Activated CD4-positive, alpha-beta T cell treated with anti-CD3 and anti-CD28 coated beads, Interleukin-2, amount 10 ng/mL, durations not matched to agents 7 days and 5 days (primary cell): ENCODE results near the gene C1orf216. TPM values are rescaled to one million over a fixed set of nuclear protein-coding genes. Genes with fewer than 3 reads are reported as not detected.
A peak's percentile ranks its signal among the peaks of the same experiment; 100 is the strongest.

Source experiments
- CTCF ChIA-PET: fragments of 350-600 bp; sonication (Branson Sonifier 250); formaldehyde crosslinking; loops from one replicate; lab custom pipeline; 2021; ENCODE audit warnings: antibody characterized with exemption; lab: Charles Lee
- POLR2A ChIA-PET: fragments of 350-600 bp; sonication (Branson Sonifier 250); formaldehyde crosslinking; loops from one replicate; lab custom pipeline; 2021; ENCODE audit warnings: antibody characterized with exemption; lab: Charles Lee
- DNase-seq: peaks from one replicate; pipeline ENCODE4 v3.0.0-alpha.2; 2020
- H3K27ac Mint-ChIP-seq: one replicate; pipeline ENCODE4 v1.8.0; 2021; ENCODE audit warnings: mild to moderate bottlenecking, moderate library complexity, mixed read lengths
- H3K27me3 Mint-ChIP-seq: one replicate; pipeline ENCODE4 v1.8.0; 2021; ENCODE audit warnings: mixed read lengths
- H3K36me3 Mint-ChIP-seq: one replicate; pipeline ENCODE4 v1.8.0; 2021; ENCODE audit warnings: low read depth, mixed read lengths
- H3K4me1 Mint-ChIP-seq: one replicate; pipeline ENCODE4 v1.8.0; 2021; ENCODE audit warnings: mixed read lengths
- H3K4me3 Mint-ChIP-seq: one replicate; pipeline ENCODE4 v1.8.0; 2021; ENCODE audit warnings: mild to moderate bottlenecking, moderate library complexity, mixed read lengths
- H3K9me3 Mint-ChIP-seq: one replicate; pipeline ENCODE4 v1.8.0; 2021; ENCODE audit warnings: mixed read lengths
- total RNA-seq, 2 experiments: library from RNA; stranded (reverse); gene quantifications; one replicate each; pipeline ENCODE4 v1.2.3, GENCODE V29; 2021

C1orf216 gene
- total RNA-seq = 10 to 100 TPM; 13.2 to 14.2 TPM

GRCh38 chr1:35718492-35719336 lies at the start of gene C1orf216:
Gene C1orf216, minus strand, starts transcription at chr1:35718884. Its CDS starts 2,563 bp downstream, at chr1:35716321.
- no peaks in the 10 kb centered on the region for H3K9me3 Mint-ChIP-seq
- POLR2A ChIA-PET = no interaction called here
- H3K27me3 Mint-ChIP-seq = no peaks in the 10 kb centered on the region
- peak within 1 kb of the TSS; percentile 90 for H3K27ac Mint-ChIP-seq
- DNase-seq = peak; percentile 72
- peaks cover 30% of the 10 kb centered on the region for H3K4me1 Mint-ChIP-seq
- CTCF ChIA-PET = interaction anchor here (1.0 kb wide), 1 partner anchor 154 kb away, joined by 3 read pairs; no protein-coding TSS in a partner anchor
- H3K36me3 Mint-ChIP-seq = peaks cover 11% of the 10 kb centered on the region
- peak within 1 kb of the TSS; percentile 79 for H3K4me3 Mint-ChIP-seq

- Mint-ChIP-seq H3K27me3 (no peaks in the 10 kb centered on the region), H3K27ac (no peak overlapping the region), H3K4me1 (peaks cover 43% of the 10 kb centered on the region), H3K36me3 (peaks cover 41% of the 10 kb centered on the region), H3K4me3 (no peak overlapping the region), H3K9me3 (no peaks in the 10 kb centered on the region)
- ChIA-PET POLR2A (no interaction called here), CTCF (interaction anchor here (0.5 to 1.2 kb wide), 3 partner anchors 37 to 739 kb away, joined by 3 to 4 read pairs (median 3); no protein-coding TSS in a partner anchor)
- DNase-seq = no peak
These were observed 45.6 kb upstream of the C1orf216 start for GRCh38 chr1:35764283-35764682.

GRCh38 chr1:35763201-35763600 lies 44.5 kb upstream of the C1orf216 start:
- no peaks in the 10 kb centered on the region for H3K27me3 Mint-ChIP-seq
- no peak for DNase-seq
- H3K27ac Mint-ChIP-seq = no peak overlapping the region
- CTCF ChIA-PET = interaction anchor here (0.8 to 1.2 kb wide), 3 partner anchors 12 to 48 kb away, joined by 3 to 4 read pairs (median 3); no protein-coding TSS in a partner anchor
- no peaks in the 10 kb centered on the region for H3K9me3 Mint-ChIP-seq
- no peak overlapping the region for H3K4me3 Mint-ChIP-seq
- peaks cover 36% of the 10 kb centered on the region for H3K4me1 Mint-ChIP-seq
- POLR2A ChIA-PET = interaction anchor here (0.6 kb wide), 1 partner anchor 160 kb away, joined by 3 read pairs; no protein-coding TSS in a partner anchor
- peaks cover 42% of the 10 kb centered on the region for H3K36me3 Mint-ChIP-seq

- no peak for DNase-seq
- peaks cover 45% of the 10 kb centered on the region for H3K36me3 Mint-ChIP-seq
- H3K4me1 Mint-ChIP-seq = peaks cover 31% of the 10 kb centered on the region
- H3K9me3 Mint-ChIP-seq = no peaks in the 10 kb centered on the region
- no peak overlapping the region for H3K27ac Mint-ChIP-seq
- H3K4me3 Mint-ChIP-seq = no peak overlapping the region
- CTCF ChIA-PET = no interaction called here
- no peaks in the 10 kb centered on the region for H3K27me3 Mint-ChIP-seq
- POLR2A ChIA-PET = no interaction called here
These were observed 43.5 kb upstream of the C1orf216 start for GRCh38 chr1:35762141-35762540.

GRCh38 chr1:35756064-35756463 lies 37.4 kb upstream of the C1orf216 start:
- H3K4me3 Mint-ChIP-seq = no peak overlapping the region
- H3K27ac Mint-ChIP-seq = no peak overlapping the region

GRCh38 chr1:35753626-35754260 lies 35.1 kb upstream of the C1orf216 start:
- DNase-seq = no peak
- H3K9me3 Mint-ChIP-seq = no peaks in the 10 kb centered on the region
- H3K36me3 Mint-ChIP-seq = peaks cover 40% of the 10 kb centered on the region
- no peak overlapping the region for H3K4me3 Mint-ChIP-seq
- no peak overlapping the region for H3K27ac Mint-ChIP-seq
- CTCF ChIA-PET = interaction anchor here (1.2 kb wide), 1 partner anchor 16 kb away, joined by 4 read pairs; no protein-coding TSS in a partner anchor
- peaks cover 6% of the 10 kb centered on the region for H3K4me1 Mint-ChIP-seq
- POLR2A ChIA-PET = no interaction called here
- no peaks in the 10 kb centered on the region for H3K27me3 Mint-ChIP-seq

More at GRCh38 chr1:35756064-35756463, 37.4 kb upstream of the C1orf216 start:
- Mint-ChIP-seq H3K4me1 (peaks cover 11% of the 10 kb centered on the region), H3K27me3 (no peaks in the 10 kb centered on the region), H3K9me3 (no peaks in the 10 kb centered on the region), H3K36me3 (peaks cover 45% of the 10 kb centered on the region)
- no peak for DNase-seq
- POLR2A ChIA-PET = interaction anchor here (1.6 kb wide), 1 partner anchor 13 kb away, joined by 5 read pairs; the partner anchor contains the start of gene CLSPN
- CTCF ChIA-PET = interaction anchor here (1.0 to 3.4 kb wide), 3 partner anchors 13 to 305 kb away, joined by 3 to 13 read pairs (median 4); partner anchors contain the start of gene CLSPN

- no peak overlapping the region for H3K27ac Mint-ChIP-seq
- POLR2A ChIA-PET = no interaction called here
- no peaks in the 10 kb centered on the region for H3K4me1 Mint-ChIP-seq
- H3K27me3 Mint-ChIP-seq = no peaks in the 10 kb centered on the region
- CTCF ChIA-PET = interaction anchor here (0.5 to 2.7 kb wide), 7 partner anchors 10 to 576 kb away, joined by 3 to 6 read pairs (median 3); partner anchors contain the start of gene CLSPN
- H3K4me3 Mint-ChIP-seq = no peak overlapping the region
- H3K9me3 Mint-ChIP-seq = no peaks in the 10 kb centered on the region
- no peak for DNase-seq
- H3K36me3 Mint-ChIP-seq = peaks cover 54% of the 10 kb centered on the region
These were observed 29.6 kb upstream of the C1orf216 start for GRCh38 chr1:35748326-35748725.

GRCh38 chr1:35745124-35745730 lies 26.5 kb upstream of the C1orf216 start:
- Mint-ChIP-seq H3K9me3 (no peaks in the 10 kb centered on the region), H3K4me3 (no peak overlapping the region), H3K27ac (no peak overlapping the region), H3K36me3 (peaks cover 58% of the 10 kb centered on the region), H3K4me1 (no peaks in the 10 kb centered on the region), H3K27me3 (no peaks in the 10 kb centered on the region)
- POLR2A ChIA-PET = no interaction called here
- DNase-seq = no peak
- CTCF ChIA-PET = no interaction called here

- no peak overlapping the region for H3K4me3 Mint-ChIP-seq
- H3K27me3 Mint-ChIP-seq = no peaks in the 10 kb centered on the region
- peaks cover 44% of the 10 kb centered on the region for H3K36me3 Mint-ChIP-seq
- POLR2A ChIA-PET = no interaction called here
- H3K9me3 Mint-ChIP-seq = no peaks in the 10 kb centered on the region
- no peak for DNase-seq
- no peaks in the 10 kb centered on the region for H3K4me1 Mint-ChIP-seq
- H3K27ac Mint-ChIP-seq = no peak overlapping the region
- CTCF ChIA-PET = interaction anchor here (0.7 to 1.6 kb wide), 6 partner anchors 8 to 237 kb away, joined by 3 to 9 read pairs (median 4); no protein-coding TSS in a partner anchor
These were observed 18.4 kb upstream of the C1orf216 start for GRCh38 chr1:35737120-35737519.

GRCh38 chr1:35727434-35728040 lies 8.9 kb upstream of the C1orf216 start:
- POLR2A ChIA-PET = no interaction called here
- Mint-ChIP-seq H3K4me1 (no peaks in the 10 kb centered on the region), H3K4me3 (no peak overlapping the region), H3K27me3 (no peaks in the 10 kb centered on the region), H3K27ac (no peak overlapping the region), H3K36me3 (peaks cover 18% of the 10 kb centered on the region), H3K9me3 (no peaks in the 10 kb centered on the region)
- DNase-seq = no peak
- CTCF ChIA-PET = interaction anchor here (0.5 to 3.7 kb wide), 14 partner anchors 10 to 400 kb away, joined by 3 to 30 read pairs (median 4); partner anchors contain the start of genes KIAA0319L and NCDN

- no peak overlapping the region for H3K27ac Mint-ChIP-seq
These were observed 8.1 kb upstream of the C1orf216 start for GRCh38 chr1:35726450-35727433.

More at GRCh38 chr1:35726450-35727433, 8.1 kb upstream of the C1orf216 start:
- Mint-ChIP-seq H3K9me3 (no peaks in the 10 kb centered on the region), H3K36me3 (peaks cover 14% of the 10 kb centered on the region), H3K4me3 (no peak overlapping the region), H3K4me1 (no peaks in the 10 kb centered on the region), H3K27me3 (no peaks in the 10 kb centered on the region)
- DNase-seq = peak; percentile 47
- CTCF ChIA-PET = interaction anchor here (0.5 to 3.7 kb wide), 13 partner anchors 11 to 395 kb away, joined by 3 to 30 read pairs (median 4); partner anchors contain the start of genes KIAA0319L and NCDN
- POLR2A ChIA-PET = no interaction called here
